Brain pericyte (primary cell): ENCODE results near the gene FAM174C.

Experiments
- DNase-seq: peaks from one replicate; pipeline ENCODE4 v3.0.0-alpha.2; 2012; ENCODE audit warnings: low read depth, low spot score

Gene FAM174C

DNA sequence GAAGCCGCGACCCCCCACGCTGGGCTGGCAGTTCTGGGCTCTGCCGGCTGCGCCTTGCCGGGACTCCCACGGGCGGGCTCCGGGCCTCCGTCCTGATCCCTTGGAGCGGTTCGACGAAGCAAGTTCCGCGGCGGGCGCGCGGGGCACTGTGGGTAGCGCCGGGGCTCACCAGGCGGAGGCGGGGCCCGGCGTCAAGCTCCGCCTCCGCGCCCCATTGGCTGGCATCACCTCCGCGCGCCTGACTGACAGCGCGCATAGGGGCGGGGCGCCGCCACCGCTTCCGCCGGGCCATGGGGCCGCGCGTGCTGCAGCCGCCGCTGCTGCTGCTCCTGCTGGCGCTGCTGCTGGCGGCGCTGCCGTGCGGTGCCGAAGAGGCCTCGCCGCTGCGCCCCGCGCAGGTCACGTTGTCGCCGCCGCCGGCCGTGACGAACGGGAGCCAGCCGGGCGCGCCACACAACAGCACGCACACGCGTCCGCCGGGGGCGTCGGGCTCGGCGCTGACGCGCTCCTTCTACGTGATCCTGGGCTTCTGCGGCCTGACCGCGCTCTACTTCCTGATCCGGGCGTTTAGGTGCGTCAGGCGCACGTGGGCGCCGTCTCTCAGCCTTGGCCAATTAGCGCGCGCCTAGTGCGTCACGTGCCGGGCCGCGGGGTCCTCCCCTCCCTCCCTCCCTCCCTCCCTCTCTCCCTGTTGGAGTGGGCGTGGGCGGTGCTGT is at the start of gene FAM174C:
Gene FAM174C, plus strand, starts transcription at position 271 of the 716 bp plus-strand sequence. Its CDS starts 20 bp downstream, at position 291.
- peak; percentile 84 for DNase-seq

DNA sequence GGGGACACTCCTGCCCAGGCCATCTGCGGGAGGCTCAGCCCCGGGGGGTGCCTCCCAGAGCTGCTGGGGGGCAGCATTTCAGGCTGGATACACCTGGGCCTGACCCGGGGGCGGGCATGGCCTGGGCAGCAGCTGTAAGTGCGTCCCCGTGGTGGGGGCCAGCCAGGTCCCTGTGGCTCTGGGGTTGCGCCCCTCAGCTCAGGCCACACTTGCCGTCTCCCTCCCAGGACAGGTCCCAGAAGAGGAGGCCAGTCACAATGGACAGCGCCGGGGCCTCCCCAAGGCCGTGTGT is 49.2 kb upstream of the FAM174C start:
- no peak for DNase-seq

DNA sequence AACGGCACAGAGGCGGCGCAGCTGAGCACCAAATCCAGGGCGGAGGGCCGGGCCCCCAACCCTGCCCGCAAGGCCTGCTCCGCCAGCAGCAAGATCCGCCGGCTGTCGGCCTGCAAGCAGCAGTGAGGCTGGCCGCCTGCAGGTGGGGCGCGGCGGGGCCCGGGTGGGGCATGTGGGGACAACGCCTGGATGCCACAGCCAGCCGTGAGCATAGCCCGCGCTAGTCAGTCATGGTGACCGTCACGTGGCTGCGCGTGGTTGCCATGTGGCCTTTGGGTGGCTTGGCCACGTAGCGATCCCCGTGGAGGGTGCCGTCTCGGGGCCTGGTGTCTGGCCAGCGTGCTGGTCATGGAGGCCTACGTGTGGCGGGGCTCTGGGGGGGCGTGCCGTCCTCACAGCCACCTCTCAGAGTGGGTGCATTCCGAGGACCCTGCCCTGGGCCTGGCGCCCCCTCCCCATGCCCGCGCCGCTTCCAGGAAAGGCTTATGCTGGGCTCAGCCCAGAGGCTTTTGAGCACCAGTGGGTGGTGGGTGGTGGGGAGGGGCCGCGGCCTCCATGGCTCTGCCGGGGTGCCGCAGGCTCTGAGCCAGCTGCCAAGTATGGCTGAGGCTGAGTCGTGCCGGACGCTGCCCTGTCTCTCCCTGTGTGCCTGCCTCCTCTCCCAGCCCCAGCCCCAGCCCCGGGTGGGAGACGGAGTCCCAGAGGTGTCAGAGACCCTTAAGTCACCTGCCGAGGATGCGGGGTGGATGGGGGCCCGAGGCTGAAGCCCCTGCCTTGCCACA is 48.6 kb upstream of the FAM174C start:
- no peak for DNase-seq

DNA sequence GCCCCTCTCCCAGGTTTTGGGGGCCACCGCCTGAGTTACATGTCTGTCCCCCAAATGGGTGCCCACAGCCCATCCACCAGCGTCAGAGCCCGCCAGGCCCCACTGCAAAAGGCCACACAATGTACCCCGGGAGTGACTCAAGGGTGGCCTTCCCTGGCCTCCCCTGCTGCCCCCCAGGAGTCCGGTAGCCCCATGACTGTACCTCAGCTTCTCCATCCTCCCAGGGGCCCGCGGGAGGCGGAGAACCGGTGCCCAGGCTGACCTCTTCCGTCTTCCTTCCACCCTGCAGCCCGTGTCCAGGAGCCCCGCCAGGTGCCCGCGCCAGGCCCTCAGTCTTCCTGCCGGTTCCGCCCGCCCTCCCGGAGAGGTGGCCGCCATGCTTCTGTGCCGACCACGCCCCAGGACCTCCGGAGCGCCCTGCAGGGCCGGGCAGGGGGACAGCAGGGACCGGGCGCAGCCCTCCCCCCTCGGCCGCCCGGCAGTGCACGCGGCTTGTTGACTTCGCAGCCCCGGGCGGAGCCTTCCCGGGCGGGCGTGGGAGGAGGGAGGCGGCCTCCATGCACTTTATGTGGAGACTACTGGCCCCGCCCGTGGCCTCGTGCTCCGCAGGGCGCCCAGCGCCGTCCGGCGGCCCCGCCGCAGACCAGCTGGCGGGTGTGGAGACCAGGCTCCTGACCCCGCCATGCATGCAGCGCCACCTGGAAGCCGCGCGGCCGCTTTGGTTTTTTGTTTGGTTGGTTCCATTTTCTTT is 47.9 kb upstream of the FAM174C start:
- DNase-seq: no peak

DNA sequence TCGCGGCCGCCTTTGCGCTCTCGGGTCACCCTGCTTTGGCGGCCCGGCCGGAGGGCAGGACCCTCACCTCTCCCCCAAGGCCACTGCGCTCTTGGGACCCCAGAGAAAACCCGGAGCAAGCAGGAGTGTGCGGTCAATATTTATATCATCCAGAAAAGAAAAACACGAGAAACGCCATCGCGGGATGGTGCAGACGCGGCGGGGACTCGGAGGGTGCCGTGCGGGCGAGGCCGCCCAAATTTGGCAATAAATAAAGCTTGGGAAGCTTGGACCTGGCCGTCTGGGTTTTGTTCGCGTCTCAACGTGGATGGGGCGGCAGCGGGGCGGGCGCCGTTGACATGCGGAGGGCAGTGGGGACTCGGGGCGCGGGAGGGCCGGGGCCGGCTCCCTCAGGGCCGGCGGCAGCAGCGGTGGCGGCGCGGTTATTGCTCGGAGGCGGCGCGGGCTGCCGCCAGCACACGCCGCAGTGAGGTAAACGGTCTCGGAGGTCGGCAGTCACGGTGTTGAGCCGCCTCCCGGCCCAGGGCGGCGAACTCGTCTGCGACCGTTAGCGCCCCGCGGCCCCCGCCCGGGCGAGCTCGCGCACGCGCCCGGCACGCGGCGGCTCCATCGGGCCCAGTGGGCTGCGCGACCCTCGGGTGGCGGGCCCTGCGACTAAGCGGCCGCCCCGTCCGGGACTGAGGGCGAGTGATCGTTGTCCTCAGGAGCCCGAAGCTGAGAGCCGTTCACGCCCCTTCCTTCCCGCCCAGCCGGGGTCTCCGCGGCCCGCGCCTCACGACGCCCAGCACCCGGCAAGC is 47.0 kb upstream of the FAM174C start:
- no peak for DNase-seq

DNA sequence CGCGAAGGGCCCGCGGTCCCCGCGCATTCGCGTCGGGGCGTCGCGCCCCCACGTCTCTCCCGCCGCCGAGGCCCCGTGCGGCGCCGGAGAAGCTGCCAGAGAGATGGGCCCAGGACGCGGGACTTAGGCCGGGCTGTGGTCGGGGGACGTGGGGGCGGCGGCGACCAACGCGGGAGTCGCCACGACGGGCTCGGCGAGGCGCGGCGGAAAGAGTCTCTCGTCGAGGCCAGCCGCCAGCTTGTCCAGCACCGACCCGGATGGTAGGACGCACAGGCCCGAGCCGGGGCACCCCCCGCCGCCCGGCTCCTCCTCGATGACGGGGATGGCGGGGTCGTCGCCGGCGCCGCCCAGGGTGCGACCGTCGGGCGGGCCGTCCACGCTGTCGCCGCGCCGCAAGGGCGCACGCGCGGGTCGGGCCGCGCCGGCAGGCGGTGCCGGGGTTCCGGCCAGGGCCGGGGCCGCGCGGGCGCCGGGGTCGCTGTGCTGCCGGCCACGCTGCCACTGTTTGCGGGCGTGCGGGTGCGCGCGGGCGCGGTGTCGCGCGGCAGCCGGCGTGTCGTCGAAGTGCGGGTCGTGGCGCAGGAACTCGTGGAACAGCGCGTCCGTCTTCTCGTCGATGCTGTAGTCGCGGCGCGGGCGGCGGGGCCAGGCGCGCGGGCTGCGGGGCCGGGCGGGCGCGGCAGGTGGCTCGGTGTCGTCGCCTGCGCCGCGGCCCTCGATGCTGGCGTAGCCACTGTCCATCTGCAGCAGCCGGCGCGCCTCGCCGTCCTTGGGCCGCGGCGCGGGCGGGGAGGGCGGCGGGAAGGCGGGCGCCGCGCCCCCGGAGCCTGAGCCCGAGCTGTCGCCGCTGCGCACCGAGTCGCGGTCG is 46.0 kb upstream of the FAM174C start:
- DNase-seq: no peak

DNA sequence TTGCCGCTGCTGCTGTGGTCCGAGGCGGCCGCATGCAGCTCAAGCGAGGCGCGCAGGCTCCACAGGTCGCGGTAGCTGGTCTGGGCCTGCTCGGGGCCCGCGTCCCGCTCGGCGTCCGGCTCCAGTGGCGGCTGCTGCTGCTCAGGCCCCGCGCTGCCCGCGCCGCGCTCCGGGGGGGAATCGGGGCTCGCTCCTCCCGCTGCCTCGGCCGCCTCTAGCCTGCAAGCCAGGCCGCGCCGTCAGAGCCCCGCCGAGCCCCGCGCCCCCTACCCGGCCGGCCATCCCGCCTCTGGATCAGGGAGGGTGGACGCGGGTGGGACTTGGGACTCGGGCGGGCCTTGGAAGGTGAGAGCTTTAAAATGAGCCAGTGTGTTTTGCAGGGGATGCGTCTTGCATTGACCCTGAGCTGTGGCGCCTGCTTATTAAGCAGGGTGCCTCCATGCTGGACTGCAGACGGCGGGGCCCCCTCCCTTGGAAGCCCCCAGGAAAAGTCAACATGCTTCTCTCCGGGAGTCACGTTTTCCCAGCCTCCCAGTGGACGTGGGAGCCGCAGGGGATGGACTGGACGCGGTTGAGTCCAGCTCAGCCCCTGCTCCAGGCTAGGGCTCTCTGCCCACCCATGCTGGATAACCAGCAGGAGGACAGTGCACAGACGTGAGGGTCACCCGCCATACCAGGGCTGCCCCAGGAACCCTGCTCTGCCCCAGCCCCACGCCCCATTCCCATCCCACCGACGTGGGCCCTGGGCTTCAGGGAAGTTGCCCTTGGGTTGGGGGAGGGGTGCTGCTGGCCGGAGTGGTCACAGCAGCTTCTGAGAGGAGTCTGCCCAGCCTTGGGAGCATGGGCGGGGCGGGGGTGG is 45.2 kb upstream of the FAM174C start:
- no peak for DNase-seq

DNA sequence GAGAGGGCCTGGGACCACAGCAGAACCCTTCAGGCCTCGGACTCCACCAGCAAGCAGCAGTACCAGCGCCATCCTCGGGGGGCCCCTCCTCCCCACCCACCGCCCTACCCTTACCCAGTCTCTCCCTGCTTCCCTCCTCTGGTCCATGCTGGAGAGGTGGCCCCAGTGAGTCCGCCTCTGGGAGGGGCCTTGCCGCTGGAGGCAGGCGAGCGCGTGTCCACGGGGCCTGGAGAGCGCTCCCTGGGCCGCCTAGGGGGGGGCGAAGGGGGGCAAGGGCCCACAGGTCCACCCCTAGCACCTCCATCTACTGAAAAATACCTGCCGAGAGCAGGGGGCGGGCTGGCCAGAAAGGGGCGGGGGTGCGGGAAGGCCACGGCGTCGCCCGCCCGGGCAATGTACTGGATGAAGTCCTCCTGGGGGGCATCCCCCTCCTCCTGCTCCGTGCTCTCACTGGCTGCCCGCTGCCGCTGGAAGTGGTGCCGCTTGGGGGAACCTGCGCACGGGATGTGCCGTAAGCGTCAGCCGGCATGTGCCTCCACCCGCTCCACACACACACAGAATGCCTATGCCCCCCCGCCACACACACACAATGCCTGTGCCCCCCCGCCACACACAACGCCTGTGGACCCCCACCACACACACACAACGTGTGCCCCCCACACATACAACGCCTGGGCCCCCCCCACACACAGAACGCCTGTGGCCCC is 44.4 kb upstream of the FAM174C start:
- DNase-seq: no peak

DNA sequence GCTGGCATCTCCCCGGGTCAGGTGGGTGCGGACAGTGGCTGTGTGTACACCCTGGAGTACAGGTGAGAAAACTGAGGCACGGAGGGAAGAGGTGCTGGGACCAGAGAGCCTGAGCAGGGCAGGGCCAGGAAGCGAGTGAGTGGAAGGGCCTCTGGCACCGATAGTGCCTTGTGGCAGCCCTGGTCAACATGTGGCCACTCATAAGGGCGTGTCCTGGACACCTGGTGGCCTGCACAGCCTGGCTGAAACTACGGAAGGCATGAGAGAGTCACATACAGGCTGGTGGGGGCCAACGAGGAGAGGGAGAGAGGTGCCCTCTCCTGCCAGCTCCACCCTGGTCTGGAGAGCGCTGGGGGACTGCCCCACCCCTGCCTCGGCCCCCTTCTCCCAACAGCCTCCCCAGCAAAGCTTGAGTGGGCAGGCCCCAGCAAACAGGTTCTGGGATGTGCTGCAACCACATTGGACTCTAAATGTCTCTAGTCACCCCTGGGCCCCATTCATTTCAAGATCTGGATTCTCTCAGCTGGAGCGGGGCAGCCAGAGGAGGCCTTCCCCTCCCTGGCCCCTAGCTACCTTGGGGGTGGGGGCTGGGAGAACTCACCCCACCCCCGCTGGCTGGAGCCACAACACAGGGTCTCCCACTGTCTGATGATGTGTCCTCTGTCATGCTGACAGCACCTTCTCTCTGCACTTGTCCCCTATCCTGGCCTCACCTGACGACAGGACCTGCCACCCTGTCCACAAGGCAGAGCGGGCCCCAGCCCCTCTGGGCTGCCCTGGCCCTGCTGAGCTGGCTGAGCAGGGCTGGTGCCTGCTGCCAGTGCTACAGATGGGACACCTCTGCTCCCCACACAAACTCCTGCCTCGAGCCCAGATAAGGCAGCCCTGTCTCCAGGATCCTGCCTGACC is 43.3 kb upstream of the FAM174C start:
- DNase-seq: no peak

DNA sequence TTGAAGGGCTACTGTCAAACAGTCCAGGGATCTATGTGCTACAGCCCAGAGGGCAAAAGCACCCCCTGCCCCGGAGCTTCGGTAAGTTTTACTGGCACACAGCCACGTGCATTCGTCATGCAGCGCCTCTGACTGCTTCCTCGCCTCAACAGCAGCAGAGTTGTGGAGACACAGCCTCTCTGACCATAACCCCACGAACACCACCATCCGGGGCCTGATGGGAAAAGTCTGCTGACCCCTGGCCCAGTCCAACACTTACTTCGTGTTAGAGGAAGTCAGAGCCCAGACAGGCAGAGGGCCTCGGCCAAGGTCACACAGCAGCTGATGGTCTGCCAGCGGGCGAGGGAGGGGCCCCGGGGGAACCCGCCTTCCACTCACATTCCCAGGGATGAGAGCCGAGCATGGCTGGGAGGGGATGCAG is 42.7 kb upstream of the FAM174C start:
- no peak for DNase-seq

DNA sequence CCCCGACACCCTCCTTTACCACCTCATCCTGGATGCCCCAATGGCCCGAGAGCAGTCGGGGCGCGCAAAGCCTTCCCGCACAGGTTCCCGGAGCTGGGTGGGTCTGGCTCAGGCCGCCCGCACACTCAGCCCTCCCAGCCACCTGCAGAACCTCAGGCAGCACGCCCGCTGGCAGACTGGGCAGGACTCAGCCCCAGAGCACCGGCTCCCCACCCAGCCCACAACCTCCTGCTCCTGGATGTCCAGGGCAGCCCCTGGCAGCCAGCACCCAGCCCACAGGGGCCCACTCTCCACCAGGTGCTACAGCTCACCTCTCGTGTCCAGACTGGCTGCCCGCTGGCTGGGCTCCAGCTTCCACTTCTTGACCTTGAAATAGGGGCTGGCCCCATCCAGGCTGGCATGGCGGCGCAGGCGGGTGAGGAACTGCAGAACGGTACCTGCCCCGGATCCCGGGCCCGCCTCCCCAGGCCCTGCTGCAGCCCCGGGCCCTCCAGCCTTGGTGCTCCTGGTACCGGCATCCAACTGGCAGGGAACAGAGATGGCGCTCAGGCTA is 42.1 kb upstream of the FAM174C start:
- no peak for DNase-seq

DNA sequence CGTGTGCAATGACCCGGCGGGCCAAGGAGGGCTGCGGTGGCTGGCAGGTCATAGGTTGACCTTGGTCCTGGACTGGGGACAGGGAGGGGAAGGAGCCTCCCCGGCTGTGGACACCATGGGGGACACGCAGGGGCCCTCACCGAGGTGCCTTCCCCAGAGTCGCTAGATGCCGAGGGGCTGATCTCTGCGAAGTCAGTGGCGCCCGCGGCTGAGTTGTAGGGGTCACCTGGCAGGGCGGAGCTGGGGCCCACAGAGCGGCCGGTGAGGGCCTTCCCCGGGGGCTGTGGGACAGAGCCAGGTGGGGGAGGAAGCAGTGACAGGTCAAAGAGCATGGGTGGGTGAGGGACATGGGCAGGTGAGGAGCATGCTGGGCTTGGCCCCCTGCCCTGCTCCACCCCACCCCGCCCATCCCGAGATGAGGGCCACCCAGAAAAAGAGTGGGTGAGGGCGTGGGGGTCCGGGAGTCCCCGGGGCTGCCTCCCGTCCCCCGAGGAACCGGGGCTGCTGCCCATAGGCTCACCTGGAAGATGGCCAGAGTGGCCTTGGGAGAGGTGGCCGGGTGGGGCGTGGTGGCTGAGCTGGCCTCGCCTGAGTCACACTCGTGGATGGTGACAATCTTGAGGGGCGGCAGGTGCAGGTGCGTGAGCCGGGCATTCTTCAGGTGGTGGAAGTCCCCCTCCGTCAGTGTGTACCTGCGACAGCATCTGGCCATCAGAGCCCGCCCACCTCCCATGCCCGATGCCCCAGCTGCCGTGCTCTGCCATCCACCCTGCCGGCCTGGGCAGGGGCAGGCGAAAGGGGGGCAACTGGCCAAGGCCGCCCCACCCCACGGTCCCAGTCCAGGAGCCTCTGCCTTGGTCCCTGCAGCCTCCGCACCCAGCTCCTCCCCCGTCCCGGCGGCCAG is 41.0 kb upstream of the FAM174C start:
- no peak for DNase-seq

DNA sequence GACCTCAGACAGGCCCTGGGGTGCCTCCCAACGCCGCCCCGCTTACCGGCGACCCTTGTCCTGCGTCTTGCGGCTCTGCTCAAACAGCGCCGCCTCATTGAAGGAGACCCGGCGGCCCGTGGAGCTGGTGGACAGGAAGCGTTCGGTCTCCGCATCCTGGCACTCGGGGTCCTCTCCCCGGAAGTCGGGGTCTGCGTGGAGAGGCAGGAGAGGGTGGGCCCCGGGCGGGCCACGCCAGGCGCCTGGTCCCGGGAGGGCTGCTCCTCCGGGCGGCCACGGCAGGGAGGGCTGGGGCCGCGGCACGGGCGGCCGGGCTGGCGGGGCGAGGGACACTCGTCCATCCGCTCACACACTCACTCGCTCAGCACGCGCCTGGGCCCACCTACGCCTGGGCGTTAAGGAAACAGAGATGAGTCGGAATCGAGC is 40.4 kb upstream of the FAM174C start:
- no peak for DNase-seq

DNA sequence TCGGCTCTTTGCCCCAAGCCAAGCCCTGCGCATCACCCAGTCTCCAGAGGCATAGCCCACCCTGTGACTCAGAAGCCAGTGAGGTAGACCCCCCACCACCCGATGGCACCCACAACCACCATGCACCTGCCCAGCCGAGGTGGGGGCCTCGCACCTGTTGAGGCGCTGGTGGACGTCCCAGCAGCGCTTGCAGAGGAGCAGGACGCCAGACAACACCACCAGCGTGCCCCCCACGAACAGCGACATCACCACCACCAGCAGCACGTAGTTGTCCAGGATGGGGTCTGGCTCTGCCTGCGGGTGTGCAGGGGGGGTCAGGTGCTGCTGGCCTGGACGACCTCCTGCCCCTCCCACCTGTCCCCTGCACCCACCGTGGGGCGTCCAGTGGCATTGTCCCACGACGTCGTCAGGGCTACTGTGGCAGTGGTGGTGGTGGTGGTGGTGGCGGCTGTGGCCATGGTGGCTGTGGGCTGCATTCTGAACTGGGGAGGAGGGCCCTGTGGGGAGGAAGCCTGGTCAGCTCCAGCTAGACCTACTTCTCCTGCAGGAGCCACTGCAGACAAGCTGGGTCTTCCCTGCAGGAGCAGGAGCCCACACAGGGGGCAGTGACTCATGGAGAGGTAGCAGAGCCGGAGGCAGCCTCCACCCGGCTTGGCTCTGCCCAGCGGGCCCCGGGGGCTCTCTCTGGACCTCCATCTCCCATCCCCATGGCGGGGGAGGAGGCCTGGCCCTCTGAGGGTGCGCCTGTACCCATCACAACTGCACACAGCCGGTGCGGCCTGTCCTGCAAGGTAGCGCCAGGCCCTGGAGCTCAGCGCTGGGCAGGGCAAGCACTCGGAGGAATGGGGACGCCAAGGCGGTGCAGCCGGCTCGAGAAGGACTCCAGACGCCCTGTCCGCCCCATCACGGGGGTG is 39.4 kb upstream of the FAM174C start:
- DNase-seq: no peak

DNA sequence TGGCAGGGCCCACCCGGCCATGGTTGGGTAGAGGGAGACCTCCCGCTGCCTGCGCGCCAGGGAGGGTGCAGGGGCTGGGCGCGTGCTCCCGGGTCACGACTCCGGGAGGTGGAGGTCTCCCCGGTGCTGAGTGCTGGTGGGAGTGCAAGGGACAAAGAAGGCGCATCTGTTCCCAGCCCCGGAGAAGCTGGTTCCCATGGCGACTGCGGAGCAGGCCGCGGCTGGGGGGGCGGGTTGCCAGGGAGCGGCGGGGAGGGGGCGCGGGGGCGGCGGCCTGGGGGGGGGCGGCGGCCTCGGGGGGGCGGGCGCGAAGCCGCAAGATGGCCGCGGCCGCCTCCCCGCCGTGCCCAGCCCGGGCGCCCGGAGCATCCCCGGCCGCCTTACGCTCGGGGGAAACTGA is 38.8 kb upstream of the FAM174C start:
- DNase-seq: no peak
